Subcutaneous abdominal adipose tissue (tissue), 5 donors: ENCODE data around the gene BDH1.
A peak's percentile ranks its signal among the peaks of the same experiment; 100 is the strongest.

ENCODE experiments used
- H3K27ac ChIP-seq: one replicate; pipeline ENCODE4 v1.7.0; 2013; ENCODE audit warnings: low read depth, mild to moderate bottlenecking, inconsistent platforms, low read length, moderate library complexity
- H3K27me3 ChIP-seq, 5 donors: one replicate each; pipeline ENCODE4 v1.7.0; 2013; ENCODE audit warnings: low read length in 5 of 5, inconsistent platforms in 1 of 5; ENCODE audit not compliant: control insufficient read depth in 5 of 5, insufficient read depth in 4 of 5
- H3K36me3 ChIP-seq, 5 donors: one replicate each; pipeline ENCODE4 v1.7.0; 2013; ENCODE audit warnings: low read length in 5 of 5; ENCODE audit not compliant: control insufficient read depth in 5 of 5, insufficient read depth in 5 of 5
- H3K4me1 ChIP-seq, 5 donors: one replicate each; pipeline ENCODE4 v1.7.0; 2013; ENCODE audit warnings: low read length in 5 of 5, mild to moderate bottlenecking in 3 of 5, moderate library complexity in 1 of 5; ENCODE audit not compliant: control insufficient read depth in 5 of 5, insufficient read depth in 5 of 5
- H3K4me3 ChIP-seq, 5 donors: one replicate each; pipeline ENCODE4 v1.7.0; 2013; ENCODE audit warnings: low read length in 5 of 5, low read depth in 1 of 5
- H3K9ac ChIP-seq, 5 donors: one replicate each; pipeline ENCODE4 v1.7.0; 2013; ENCODE audit warnings: low read length in 5 of 5, mild to moderate bottlenecking in 4 of 5, moderate library complexity in 3 of 5
- H3K9me3 ChIP-seq, 5 donors: one replicate each; pipeline ENCODE4 v1.7.0; 2013; ENCODE audit warnings: low read length in 5 of 5; ENCODE audit not compliant: control insufficient read depth in 5 of 5
- donor health status: healthy.
- donor health status: healthy.
- donor health status: healthy.
- donor health status: healthy.
- donor health status: healthy.

Gene BDH1

DNA sequence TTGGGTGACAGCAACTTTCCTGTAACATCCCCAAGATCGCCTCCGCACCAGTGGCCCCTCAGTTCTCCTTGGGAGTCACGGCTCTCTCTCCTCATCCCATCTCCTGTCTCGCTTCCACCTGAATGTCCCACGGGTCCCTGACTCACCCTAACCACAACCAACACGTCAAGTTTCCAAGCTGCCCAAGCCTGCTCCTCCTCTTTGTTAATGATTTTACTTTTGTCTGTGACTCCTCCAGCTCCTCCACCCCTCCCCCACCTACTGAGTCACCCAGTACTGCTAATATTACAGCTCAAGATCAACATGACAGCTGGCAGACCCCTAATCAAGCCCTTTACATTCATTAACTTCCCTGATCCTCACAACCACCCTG, 39.3 kb downstream of the BDH1 start:
- no peak overlapping the region for H3K9ac ChIP-seq
- no peak overlapping the region for H3K27ac ChIP-seq
- H3K36me3 ChIP-seq, result peaks cover 0 to 6% (median 0%) of the 10 kb centered on the region in 5 donors
- H3K27me3 ChIP-seq, result no peaks in the 10 kb centered on the region
- H3K4me1 ChIP-seq, result peaks cover 0 to 20% (median 15%) of the 10 kb centered on the region in 5 donors
- H3K9me3 ChIP-seq, result no peaks in the 10 kb centered on the region
- H3K4me3 ChIP-seq, result no peak overlapping the region

DNA sequence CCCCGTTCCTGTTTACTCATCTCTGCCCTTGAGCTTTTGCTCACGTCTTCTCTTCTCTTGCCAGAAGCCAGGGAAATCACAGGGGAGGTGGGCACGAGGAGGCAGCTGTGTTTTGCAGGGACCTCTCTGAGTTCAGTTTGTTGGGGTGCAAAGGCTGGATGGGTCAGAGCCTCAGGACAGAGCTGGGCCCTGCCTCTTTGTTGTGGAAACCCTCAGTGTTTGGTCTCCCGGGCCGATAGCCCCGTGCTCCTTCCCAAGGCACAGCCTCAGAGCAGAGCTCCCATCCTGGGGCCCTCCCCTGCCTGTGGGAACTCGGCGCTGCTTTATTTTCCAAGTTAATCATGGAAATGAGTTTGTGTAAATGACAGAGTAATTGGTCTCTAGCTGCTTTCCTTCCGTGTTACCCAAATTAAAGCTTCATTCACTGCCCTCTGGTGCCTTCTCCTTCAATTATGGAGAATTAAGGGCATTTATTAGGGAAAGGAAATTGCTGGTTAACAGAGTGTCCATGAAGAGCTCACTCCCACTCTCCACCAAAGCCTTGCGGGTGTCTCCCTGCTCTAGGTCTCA, 40.9 kb downstream of the BDH1 start:
- Histone ChIP-seq H3K27me3 (no peaks in the 10 kb centered on the region), H3K36me3 (peaks cover 0 to 6% (median 0%) of the 10 kb centered on the region in 5 donors), H3K4me1 (peaks cover 0 to 10% (median 4%) of the 10 kb centered on the region in 5 donors), H3K9me3 (no peaks in the 10 kb centered on the region), H3K4me3 (no peak overlapping the region), H3K27ac (no peak overlapping the region), H3K9ac (no peak overlapping the region)

DNA sequence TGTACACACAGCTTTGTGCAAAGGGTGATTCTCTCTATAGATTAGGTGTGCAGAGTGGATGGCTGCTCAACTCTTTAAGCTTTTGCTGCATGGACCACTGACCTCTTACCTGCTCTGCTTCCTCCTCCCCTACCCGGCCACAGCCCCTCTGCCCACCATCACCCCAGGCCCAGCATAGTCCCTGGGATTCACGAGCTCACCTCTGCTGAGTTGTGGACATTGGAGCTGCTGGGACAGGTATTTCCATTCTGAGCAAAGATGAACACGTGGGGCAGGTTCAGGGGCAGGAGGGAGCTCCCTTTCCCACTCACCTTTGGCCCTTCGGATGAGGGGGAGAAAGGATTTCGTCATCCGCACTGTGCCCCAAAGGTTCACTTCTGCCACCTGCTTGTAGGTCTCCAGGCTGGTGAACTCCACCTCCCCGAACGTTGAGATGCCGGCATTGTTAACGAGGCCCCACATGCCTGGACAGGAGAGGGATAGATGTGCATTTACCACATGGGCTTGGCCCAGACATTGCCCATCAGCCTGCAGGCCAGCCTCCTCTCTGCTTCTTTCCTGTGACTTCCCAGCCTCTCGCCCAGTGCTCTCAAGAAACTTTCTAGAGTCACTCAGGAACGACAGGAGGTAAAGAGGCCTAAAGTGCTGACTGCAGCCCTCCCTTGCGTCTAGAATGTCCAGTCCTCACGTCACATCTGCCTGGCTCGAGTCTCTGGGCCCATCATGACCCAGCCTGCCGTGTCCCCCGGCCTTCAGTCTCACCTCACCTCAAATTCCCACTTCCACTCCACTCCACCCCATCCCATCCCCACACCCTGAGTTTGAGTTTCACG, 41.6 kb downstream of the BDH1 start:
- H3K36me3 ChIP-seq, result peaks cover 0 to 6% (median 0%) of the 10 kb centered on the region in 5 donors
- H3K27me3 ChIP-seq, result no peaks in the 10 kb centered on the region
- H3K9ac ChIP-seq, result no peak overlapping the region
- no peak overlapping the region for H3K4me3 ChIP-seq
- no peak overlapping the region for H3K27ac ChIP-seq
- H3K9me3 ChIP-seq, result no peaks in the 10 kb centered on the region
- peaks cover 0 to 15% (median 10%) of the 10 kb centered on the region in 5 donors for H3K4me1 ChIP-seq

DNA sequence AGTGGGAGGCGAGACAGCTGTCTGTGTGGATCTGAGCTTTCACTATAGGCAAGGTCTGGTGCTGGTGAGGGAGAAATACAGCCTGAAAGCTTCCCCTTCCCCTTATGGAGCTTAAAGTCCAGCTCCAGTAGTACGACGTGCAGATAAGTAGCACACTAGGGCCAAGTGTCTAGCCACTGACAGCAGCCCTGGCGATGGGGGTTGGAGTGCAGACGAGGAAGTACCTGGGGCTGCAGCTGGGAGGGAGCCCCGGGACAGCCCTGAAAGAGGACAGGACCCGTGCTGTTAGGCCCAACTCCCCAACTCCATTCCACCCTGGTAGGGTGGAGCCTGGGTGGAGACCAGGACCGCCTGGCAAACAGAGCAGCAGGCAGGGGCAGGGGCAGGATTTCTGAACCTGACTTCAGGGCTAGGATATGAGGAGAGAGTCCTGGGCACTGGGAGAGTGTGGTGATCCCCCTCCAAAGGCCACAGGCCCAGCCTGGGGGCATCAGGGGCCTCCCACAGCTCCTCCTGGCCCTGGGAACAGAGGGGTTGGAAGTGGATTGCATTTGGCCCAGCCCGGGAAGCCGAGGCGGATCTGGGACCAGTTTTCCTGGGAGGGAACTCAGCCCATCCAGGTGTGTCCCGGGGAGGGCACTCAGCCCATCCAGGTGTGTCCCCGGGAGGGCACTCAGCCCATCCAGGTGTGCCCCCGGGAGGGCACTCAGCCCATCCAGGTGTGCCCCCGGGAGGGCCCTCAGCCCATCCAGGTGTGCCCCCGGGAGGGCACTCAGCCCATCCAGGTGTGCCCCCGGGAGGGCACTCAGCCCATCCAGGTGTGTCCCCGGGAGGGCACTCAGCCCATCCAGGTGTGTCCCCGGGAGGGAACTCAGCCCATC, 42.8 kb downstream of the BDH1 start:
- Histone ChIP-seq H3K27ac (no peak overlapping the region), H3K4me3 (no peak overlapping the region), H3K27me3 (peaks cover 0 to 8% (median 0%) of the 10 kb centered on the region in 5 donors), H3K9ac (no peak overlapping the region), H3K36me3 (peaks cover 0 to 6% (median 0%) of the 10 kb centered on the region in 5 donors), H3K9me3 (no peaks in the 10 kb centered on the region), H3K4me1 (peaks cover 0 to 15% (median 10%) of the 10 kb centered on the region in 5 donors)

DNA sequence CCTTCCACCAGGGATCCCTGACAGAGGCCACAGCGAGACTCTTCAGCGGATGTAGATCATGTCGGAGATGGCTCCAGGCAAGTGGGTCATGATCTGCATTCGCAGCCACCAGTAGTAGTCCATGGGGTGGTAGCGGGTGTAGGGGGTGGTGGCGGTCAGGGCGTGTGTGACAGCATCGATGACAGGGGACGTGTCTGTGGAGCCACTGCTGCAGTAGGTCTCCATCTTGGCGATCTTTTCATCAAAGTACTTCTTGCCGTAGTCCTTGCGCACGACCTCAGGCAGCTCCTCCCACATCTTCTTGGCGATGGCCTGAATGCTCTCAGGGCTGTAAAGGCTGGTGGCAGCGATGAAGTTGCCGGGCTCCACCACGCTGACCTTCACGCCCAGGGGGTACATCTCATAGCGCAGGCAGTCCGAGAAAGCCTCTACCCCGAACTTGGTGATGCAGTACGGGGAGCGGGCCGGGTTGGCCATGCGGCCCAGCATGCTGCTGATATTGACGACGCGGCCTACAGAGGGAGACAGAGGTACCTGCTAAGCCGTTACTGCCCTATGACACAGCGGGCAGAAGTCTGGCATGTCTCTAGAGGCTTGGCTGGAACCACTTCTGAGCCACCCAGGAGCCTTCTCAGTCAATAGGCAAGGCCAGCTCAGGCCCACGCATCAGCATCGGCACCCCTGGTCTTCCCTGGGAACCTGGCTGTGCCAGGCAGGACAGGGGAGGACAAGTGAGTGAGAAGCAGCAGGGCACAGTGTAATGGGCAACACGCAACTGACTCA, 43.7 kb downstream of the BDH1 start:
- peaks cover 0 to 15% (median 10%) of the 10 kb centered on the region in 5 donors for H3K4me1 ChIP-seq
- H3K36me3 ChIP-seq, result peaks cover 0 to 6% (median 0%) of the 10 kb centered on the region in 5 donors
- H3K9me3 ChIP-seq, result no peaks in the 10 kb centered on the region
- H3K4me3 ChIP-seq, result no peak overlapping the region
- H3K27ac ChIP-seq, result no peak overlapping the region
- H3K9ac ChIP-seq, result no peak overlapping the region
- peaks cover 0 to 8% (median 2%) of the 10 kb centered on the region in 5 donors for H3K27me3 ChIP-seq

DNA sequence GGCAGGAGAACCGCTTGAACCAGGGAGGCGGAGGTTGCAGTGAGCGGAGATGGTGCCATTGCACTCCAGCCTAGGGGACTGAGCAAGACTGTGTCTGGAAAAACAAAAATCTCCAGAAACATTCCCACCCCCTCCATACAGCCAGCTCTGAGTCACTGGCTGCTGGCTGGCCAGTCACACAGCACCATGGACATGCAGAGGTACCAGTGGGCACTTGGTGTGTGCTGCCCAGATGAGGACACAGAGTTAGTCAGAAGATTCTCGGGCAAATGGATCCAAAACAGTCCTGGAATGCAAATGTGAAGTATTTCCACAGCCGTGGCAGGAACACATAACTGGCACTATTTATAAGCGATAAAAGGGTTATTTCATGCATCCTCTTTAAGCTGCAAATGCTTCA, 44.6 kb downstream of the BDH1 start:
- peaks cover 0 to 8% (median 3%) of the 10 kb centered on the region in 5 donors for H3K27me3 ChIP-seq
- peaks cover 0 to 10% (median 10%) of the 10 kb centered on the region in 5 donors for H3K4me1 ChIP-seq
- H3K9ac ChIP-seq, result no peak overlapping the region
- peaks cover 0 to 6% (median 0%) of the 10 kb centered on the region in 5 donors for H3K36me3 ChIP-seq
- no peak overlapping the region for H3K27ac ChIP-seq
- H3K4me3 ChIP-seq, result no peak overlapping the region
- no peaks in the 10 kb centered on the region for H3K9me3 ChIP-seq

DNA sequence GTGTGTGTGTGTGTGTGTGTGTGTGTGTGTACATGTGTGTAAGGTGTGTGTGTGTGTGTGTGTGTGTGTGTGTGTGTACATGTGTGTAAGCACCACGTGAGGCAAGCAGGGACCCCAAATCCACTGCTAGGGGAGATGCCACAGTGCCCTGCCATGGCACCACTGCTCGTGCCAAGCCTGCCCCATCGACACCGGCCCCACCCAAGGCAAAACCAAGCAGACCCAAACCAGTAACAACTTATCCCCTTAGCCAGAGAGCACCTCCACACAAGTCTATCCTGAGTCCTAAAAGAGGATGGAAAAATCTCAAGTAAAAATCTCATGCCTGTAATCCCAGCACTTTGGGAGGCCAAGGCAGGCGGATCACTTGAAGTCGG, 45.1 kb downstream of the BDH1 start:
- H3K4me1 ChIP-seq, result peaks cover 0 to 10% (median 10%) of the 10 kb centered on the region in 5 donors
- peaks cover 0 to 6% (median 0%) of the 10 kb centered on the region in 5 donors for H3K36me3 ChIP-seq
- H3K9ac ChIP-seq, result no peak overlapping the region
- no peak overlapping the region for H3K4me3 ChIP-seq
- peaks cover 0 to 8% (median 3%) of the 10 kb centered on the region in 5 donors for H3K27me3 ChIP-seq
- H3K27ac ChIP-seq, result no peak overlapping the region
- H3K9me3 ChIP-seq, result no peaks in the 10 kb centered on the region

DNA sequence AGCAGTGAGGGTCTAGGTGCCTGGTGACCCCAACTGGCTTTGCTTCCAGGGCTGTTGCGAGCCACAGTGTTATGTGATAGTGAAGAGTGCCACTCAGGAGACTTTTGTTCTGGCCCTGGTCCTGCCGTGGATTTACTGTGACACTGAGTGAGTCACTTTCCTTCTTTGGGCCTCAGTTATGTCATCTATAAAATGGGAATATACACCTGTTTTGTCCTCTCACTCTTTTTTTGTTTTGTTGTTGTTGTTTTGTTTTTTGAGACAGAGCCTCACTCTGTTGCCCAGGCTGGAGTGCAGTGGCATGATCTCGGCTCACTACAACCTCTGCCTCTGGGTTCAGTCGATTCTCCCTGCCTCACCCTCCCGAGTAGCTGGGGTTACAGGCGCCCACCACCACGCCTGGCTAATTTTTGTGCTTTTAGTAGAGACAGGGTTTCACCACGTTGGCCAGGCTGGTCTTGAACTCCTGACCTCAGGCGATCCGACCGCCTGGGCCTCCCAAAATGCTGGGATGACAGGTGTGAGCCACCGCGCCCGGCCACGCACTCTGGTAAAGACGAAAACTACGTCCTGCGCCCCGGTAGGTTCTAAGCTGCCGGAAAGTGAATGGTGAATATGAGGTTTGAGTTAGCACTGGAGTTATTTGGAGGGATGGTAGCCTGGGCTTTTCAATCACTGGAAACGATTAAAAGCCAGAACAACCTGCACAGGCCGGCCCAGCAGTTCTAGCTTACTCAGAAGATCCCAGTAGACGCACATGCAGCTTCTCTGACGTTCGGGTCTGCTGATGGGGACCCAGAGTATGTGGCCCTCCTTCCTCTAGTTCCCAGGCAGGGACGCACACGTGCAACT, 46.6 kb downstream of the BDH1 start:
- peaks cover 0 to 6% (median 0%) of the 10 kb centered on the region in 5 donors for H3K36me3 ChIP-seq
- no peak overlapping the region for H3K27ac ChIP-seq
- H3K9me3 ChIP-seq, result no peaks in the 10 kb centered on the region
- peaks cover 0 to 8% (median 3%) of the 10 kb centered on the region in 5 donors for H3K27me3 ChIP-seq
- H3K4me3 ChIP-seq, result peak overlapping the region; percentile 16 to 69 (median 59)
- H3K4me1 ChIP-seq, result peaks cover 0 to 10% (median 10%) of the 10 kb centered on the region in 5 donors
- H3K9ac ChIP-seq, result peak overlapping the region in 4 of 5 donors; percentile 58 to 72 (median 67)
